Measurements from ENCODE around the gene IDH3B.

Gene IDH3B

GRCh38 chr20:2655331-2656116 is 8.5 kb downstream of the IDH3B start:
- FAIRE-seq = no peak

- no peak for FAIRE-seq
Measured at GRCh38 chr20:2654831-2655230, 9.2 kb downstream of the IDH3B start.

DNA sequence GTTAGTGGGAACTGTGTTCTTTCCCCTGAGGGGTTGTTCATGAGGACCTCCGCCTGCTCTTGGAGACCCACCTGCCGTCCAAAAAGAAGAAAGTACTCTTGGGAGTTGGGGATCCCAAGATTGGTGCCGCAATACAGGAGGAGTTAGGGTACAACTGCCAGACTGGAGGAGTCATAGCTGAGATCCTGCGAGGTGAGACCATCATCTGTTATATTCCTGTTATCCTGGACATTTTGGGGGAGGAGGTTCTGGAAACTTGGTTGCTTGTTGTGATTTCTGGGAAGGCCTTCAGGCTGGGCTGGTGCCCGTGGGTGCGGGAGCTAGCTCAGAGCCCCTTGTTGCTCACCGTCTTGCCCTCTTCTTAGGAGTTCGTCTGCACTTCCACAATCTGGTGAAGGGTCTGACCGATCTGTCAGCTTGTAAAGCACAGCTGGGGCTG is 9.6 kb downstream of the IDH3B start:
- no peak for FAIRE-seq

DNA sequence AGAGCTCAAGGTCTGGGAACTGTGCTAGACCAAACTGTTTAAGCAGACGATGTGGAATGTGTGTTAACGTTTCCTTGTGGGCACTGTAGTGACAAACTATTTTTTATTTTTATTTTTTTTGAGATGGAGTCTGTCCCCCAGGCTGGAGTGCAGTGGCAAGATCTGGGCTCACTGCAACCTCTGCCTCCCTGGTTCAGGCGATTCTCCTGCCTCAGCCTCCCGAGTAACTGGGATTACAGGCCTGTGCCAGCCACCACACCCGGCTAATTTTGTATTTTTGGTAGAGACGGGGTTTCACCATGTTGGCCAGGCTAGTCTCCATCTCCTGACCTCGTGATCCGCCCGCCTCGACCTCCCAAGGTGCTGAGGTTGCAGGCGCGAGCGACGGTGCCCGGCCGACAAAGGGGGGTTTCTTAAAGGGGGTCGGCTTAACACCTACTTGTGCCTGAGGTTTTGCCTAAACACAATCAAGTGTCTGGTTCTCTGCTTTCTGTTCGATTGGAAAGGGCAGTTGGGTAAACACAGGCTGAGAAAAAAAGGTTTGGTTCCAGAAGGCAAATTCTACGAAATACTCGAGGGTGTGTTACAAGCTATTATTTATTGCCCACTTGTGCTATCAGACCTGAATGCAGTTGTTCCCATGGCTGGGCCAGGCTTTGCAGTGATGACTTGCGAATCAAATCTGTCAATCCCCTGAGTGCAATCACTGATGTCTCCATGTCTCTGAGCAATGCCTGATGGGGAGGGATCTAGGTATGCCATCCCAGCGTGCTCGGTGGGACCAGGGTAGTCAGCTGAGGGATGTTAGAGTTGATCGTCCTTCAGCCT is 10.2 kb downstream of the IDH3B start:
- no peak for FAIRE-seq

- FAIRE-seq = no peak
Measured at GRCh38 chr20:2652724-2653555, 11.1 kb downstream of the IDH3B start.

DNA sequence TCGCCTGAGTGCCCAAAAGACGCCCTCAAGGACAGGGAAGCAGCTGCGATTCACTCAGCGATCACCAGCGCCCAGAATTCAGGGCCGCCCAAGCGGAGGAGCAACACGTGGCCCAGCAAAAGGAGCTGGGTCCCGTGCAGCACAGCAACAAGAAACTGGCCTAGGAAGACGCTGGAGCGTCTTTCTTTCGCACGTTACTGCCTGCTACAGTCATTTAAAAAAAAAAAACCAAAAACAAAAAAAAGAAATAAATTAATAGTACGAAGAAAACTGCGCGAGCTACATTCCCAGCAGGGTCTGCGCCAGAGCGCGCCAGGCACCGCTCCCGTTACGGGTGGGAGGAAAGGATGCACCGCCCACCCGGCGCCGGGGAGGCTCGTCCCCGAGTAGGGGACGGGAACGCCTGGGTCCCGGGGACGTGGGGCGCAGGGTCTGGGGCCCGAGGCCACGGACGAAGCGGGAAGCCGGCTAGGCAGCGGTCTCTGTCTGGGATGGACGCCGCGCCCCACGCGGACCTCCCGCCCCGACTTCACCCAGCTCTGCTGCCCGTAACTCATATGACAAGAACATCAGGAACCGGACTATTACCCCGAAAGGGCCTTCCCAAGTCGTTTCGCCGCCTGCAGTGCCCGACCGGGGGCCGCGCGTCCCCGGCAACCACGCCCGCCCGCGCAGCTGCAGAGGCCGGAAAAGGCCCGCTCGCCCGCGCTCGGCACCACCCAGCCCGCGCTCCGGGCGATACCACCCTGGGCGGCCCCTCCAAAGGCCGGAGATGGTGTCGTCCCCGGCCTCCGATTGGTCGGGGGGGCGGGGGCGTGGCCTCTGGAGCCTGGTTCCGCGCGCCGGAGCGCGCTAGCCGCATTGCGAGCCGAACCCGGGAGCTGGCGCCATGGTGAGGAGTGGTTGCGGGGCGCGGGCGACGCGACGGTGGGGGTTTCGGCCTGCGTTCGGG is 12.0 kb downstream of the IDH3B start, which contains the start of gene NOP56:
NOP56 (plus strand) TSS at position 861 of the 952 bp plus-strand sequence; CDS start at position 890, 29 bp downstream.
- FAIRE-seq = no peak

DNA sequence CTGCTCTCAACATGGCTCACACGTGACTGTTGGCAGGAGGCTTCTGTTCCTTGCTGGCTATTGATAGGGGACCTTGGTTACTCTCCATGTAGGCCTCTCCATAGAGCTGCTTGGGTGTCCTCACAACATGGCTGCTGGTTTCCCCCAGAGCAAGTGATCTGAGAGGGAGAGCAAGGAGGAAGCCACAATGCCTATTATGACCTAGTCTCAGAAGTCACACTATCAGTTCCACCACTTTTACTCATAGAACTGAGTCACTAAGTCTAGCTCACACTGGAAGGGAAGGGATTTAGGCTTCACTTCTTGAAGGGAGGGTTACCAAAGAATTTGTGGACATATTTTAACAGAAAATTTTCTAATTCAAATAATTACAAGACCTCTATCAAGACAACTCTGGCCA is 20.3 kb downstream of the IDH3B start:
- FAIRE-seq = no peak

DNA sequence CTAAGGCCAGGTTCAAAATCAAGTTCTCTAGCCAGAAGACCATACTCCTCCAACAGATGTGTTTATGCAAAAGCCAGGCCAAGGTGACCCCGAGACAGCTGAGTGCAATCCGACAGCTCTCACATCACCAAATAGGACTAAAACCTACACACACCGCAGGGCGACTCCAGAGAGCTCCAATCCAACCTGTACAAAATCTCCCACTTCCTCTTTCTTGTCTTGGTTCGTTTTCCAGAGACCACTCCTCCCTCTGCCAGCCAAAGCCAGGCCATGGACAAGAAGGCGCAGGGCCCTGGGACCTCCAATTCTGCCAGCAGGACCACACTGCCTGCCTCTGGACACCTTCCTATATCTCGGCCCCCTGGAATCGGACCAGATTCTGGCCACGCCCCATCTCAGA is 23.1 kb downstream of the IDH3B start:
- FAIRE-seq = no peak

GRCh38 chr20:2640260-2640659 is 23.8 kb downstream of the IDH3B start:
- no peak for FAIRE-seq

DNA sequence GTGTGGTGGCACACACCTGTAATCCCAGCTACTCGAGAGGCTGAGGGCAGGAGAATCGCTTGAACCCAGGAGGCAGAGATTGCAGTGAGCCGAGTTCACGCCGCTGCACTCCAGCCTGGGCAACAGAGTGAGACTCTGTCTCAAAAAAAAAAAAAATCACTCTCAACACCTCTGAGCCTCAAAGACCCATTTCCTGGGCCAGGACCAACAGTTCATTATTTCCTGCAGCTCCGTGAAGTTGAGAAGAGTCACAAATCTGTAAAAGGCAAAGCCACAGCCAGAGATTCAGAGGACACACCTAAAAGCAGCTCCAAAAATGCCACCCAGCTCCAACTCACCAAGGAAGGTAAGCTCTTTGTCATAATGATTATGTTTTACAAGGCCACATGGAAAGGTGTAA is 26.8 kb downstream of the IDH3B start:
- no peak for FAIRE-seq

DNA sequence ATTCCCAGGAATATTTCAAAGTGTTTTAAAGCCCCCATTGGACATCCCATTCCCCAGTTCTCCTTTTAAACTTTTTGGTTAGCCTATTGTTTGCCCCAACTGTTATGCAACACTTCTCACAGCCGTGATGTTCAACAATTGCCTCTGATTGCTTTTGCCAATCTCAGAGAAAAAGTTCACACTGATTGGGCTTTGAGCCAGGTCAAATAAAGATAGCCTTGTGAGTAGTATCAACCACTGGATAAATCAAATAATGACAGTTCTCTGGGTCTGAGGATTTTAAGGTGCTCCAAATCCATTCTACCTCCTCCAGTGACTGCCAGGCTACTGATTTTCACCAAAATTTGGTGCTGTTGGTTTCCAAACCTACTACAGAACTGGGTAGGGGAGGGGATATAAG is 30.6 kb downstream of the IDH3B start:
- no peak for FAIRE-seq

DNA sequence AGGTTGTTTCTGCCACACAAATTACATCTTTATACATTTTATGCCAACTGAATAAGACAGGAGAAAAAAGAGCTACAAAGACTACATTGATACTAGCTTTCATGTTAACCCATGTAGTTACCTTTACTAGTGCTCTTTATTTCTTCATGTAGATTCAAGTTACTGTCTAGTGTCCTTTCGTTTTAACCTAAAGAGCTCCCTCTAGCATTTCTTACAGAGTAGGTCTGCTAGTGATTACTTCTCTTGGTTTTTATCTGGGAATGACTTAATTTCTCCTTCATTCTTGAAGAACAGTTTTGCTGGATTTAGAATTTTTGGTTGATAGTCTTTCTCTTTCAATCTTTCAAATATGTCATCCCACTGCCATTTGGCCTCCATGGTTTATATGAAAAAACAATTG is 32.8 kb downstream of the IDH3B start:
- FAIRE-seq = no peak

DNA sequence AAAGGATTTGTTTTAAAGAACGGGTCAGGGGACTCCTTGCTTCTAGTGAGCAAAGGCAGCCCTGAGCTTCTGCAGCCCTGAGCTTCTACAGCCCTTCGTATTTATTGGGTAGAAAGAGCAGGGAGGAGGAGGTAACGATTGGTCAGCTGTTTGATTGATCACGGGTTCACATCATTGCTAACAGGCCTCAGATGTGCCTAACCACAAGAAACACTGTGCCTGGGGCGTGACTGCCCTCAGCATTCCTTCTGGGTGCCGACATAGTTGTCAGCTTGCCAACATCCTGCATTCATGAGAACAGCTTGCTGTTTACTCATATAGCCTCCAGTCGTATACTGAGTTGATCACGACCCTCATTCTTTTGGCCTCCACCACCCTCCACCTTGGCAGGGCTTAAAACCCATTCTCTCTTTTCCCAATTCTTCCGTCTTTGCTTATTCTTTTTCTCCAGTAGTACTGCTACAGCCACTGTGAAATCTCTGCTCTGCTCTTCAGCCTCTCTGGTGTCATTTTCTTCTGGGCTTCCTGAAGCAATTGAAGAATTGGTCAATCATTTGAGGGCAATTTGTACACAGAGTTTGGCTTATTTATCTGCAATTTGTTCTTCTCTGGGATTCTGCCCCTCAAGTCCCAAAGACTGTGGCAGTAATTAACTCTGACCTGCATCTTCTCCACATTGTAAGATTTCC is 37.0 kb downstream of the IDH3B start:
- FAIRE-seq = no peak

- FAIRE-seq = no peak
Measured at GRCh38 chr20:2625062-2625461, 39.0 kb downstream of the IDH3B start.

DNA sequence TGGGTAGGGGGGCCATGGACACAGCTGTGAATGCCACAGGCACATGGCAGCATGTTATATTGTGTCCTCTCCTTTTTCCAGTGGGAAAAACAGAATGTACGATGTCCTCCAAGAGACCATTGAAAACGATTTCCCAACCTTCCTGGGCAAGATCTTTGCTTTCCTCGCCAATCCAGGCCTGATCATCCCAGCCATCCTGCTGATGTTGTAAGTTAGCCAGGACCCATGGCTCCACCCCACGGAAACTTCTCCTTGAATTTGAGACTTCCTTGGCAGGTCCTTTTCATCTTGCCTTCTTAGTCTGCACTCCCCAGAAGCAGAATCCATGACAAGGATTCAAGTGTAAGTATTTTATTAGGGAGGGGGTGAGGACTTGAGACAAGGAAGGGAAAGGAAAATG is 39.8 kb downstream of the IDH3B start:
- no peak for FAIRE-seq

DNA sequence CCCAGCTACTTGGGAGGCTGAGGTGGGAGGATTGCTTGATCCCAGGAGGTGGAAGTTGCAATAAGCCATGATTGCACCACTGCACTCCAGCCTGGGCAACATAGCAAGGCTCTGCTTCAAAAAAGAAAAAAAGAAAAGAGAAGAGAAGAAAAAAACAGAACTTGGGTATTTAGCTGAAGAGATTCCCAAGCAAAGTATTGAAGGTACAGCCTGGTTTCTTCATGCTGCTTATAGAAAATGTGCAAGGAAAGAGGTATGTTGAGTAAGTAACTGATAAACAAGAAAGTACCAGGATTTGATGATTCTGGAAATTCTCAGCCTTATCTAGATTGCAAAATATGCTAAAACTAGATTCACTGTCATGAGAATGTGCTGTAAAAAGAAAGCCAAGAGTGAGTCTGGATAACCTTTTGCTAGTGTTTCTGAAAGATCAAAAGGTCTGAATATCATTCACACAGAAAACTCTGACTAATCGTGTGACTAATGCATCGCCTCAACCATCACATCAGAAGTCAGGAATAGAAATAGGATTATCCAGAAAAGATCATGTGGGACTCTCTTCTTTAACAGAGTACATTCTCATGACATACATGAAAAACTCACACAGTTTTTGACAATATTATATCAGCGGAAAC is 43.9 kb downstream of the IDH3B start:
- FAIRE-seq = no peak

DNA sequence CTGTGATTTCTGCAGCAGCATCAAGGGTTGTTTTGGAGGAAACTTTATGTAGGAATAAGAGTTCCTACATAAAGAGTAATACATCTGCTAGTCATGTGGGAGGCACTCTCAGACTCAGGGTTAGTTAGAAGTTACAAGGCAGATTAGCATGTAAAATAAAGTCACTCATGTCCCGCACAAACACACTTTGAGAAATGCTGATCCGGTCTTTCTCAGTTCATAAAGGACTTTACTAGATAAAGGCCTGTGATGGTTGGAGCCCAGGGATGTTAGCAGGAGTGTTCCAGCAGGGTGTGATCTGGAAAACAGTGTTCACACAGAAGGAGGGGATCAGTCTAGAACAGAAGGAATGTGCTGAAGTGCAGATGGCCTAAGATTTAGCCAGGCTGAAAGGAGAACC is 44.7 kb downstream of the IDH3B start:
- FAIRE-seq = no peak

DNA sequence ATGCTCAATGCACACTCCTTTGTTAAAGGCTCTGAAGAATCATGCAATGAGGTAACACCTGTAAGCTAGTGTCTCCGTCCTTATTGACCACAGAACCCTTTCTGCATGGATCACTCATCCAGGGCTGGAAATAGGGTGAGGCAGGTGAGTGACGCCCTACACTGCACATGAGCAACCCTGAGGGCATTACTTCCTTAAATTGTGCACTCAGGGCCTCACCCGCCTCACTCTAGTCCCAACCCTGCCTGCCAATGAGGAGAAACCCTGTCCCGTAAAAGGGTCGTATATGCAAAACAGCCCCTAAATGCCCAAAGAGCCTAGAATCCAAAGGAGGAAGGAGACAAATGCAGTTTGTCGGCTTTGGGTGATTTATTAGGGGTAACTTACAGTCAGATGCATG is 45.2 kb downstream of the IDH3B start:
- no peak for FAIRE-seq

DNA sequence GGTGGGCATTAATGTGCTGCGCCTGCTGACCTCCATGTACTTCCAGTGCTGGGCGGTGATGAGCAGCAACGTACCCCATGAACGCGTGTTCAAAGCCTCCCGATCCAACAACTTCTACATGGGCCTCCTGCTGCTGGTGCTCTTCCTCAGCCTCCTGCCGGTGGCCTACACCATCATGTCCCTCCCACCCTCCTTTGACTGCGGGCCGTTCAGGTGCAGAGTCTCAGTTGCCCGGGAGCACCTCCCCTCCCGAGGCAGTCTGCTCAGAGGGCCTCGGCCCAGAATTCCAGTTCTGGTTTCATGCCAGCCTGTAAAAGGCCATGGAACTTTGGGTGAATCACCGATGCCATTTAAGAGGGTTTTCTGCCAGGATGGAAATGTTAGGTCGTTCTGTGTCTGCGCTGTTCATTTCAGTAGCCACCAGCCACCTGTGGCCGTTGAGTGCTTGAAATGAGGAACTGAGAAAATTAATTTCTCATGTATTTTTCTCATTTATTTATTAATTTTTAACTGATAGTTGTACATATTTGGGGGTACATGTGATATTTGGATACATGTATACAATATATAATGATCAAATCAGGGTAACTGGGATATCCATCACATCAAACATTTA is 46.8 kb downstream of the IDH3B start:
- FAIRE-seq = no peak

DNA sequence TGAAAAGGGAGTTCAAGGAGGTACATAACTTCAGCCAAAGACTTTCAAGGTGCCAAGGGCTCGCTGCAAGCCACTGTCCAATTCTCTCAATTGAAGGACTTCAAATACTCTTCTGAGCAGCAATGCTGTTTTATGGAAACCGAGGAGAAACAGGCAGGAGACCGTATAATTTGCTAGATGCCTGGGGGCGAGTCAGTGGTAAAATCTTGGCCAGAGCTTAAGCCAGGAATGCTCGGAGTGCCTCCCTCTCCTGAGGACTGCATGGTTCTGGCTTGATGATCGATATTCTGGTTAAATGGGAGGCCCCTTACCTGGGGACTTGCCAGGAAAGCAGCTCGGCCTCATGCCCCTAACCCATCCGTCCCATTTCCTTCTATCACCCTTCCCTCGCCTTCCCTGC is 47.4 kb downstream of the IDH3B start:
- no peak for FAIRE-seq
